ENCODE results near the gene GPR39.

The GPR39 gene

GRCh38 chr2:132646540-132647108 lies 230.0 kb downstream of the GPR39 start:
- Histone ChIP-seq H3K9me3 (ENCODE audit: severe bottlenecking) (no peaks in the 10 kb centered on the region), H3K27me3 (ENCODE audit: insufficient read depth, poor library complexity, severe bottlenecking) (no peaks in the 10 kb centered on the region), H3K4me1 (ENCODE audit: insufficient read depth, poor library complexity, severe bottlenecking) (no peaks in the 10 kb centered on the region), H3K36me3 (ENCODE audit: low read depth) (no peaks in the 10 kb centered on the region), H3K27ac (ENCODE audit: poor library complexity, severe bottlenecking) (no peak overlapping the region), H3K4me3 (ENCODE audit: severe bottlenecking) (no peak overlapping the region)
- DNase-seq (ENCODE audit: low spot score) (no peak), ATAC-seq (ENCODE audit: low read depth) (no peak)
- TF ChIP-seq, protein P1, sequence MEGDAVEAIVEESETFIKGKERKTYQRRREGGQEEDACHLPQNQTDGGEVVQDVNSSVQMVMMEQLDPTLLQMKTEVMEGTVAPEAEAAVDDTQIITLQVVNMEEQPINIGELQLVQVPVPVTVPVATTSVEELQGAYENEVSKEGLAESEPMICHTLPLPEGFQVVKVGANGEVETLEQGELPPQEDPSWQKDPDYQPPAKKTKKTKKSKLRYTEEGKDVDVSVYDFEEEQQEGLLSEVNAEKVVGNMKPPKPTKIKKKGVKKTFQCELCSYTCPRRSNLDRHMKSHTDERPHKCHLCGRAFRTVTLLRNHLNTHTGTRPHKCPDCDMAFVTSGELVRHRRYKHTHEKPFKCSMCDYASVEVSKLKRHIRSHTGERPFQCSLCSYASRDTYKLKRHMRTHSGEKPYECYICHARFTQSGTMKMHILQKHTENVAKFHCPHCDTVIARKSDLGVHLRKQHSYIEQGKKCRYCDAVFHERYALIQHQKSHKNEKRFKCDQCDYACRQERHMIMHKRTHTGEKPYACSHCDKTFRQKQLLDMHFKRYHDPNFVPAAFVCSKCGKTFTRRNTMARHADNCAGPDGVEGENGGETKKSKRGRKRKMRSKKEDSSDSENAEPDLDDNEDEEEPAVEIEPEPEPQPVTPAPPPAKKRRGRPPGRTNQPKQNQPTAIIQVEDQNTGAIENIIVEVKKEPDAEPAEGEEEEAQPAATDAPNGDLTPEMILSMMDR (IDR thresholded peaks at IDR 0.05; ENCODE audit: poor library complexity, severe bottlenecking): no peak

DNA sequence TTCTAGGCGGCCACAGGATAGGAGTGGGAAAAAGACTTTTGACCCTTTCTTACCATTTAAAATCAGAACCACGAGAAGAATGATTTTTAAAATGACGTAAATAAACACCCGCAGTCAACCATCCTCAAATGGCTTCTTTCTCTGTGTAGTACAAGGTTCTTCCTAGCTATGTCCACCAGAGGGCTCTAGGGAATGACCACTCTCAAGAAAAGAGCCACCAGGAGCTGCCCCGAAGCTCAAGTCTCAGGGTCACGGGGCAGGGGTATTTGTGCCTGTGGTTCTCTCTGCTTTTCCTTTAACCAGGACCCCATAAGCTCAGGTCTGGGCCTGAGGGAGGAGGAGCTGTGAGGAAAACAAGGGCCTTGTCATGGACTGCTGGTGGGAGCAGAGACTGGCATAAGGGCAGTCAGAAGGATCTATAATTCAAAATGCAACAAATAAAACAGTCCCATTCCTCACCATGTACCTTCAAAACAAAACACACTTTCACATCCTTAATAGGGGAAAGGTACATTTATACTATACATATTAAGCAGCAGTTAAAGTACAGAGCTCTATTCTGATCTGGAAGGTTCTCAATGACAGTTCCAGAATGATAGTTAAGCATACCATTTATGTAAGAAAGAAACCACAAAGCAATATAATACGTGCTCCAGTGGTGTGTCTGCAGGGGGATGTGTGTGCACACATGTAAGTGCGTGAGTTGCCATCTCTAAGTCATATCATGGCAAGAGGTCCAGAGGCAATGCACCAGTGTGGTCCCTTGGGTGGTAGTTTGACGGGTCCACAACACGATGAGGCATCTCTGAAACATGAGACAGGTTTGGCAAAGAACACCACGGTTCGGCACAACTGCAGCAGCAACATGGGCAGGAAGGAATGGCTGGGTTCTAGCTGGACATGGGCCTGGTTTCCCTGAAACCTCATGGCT lies 234.8 kb downstream of the GPR39 start:
- Histone ChIP-seq H3K36me3 (ENCODE audit: low read depth) (no peaks in the 10 kb centered on the region), H3K27ac (ENCODE audit: poor library complexity, severe bottlenecking) (no peak overlapping the region), H3K9me3 (ENCODE audit: severe bottlenecking) (no peaks in the 10 kb centered on the region), H3K4me1 (ENCODE audit: insufficient read depth, poor library complexity, severe bottlenecking) (no peaks in the 10 kb centered on the region), H3K27me3 (ENCODE audit: insufficient read depth, poor library complexity, severe bottlenecking) (no peaks in the 10 kb centered on the region), H3K4me3 (ENCODE audit: severe bottlenecking) (no peak overlapping the region)
- DNase-seq (ENCODE audit: low spot score): no peak
- ATAC-seq (ENCODE audit: low read depth): peak; percentile 74
- TF ChIP-seq, protein P1 (IDR thresholded peaks at IDR 0.05; ENCODE audit: poor library complexity, severe bottlenecking): peak; percentile 61

DNA sequence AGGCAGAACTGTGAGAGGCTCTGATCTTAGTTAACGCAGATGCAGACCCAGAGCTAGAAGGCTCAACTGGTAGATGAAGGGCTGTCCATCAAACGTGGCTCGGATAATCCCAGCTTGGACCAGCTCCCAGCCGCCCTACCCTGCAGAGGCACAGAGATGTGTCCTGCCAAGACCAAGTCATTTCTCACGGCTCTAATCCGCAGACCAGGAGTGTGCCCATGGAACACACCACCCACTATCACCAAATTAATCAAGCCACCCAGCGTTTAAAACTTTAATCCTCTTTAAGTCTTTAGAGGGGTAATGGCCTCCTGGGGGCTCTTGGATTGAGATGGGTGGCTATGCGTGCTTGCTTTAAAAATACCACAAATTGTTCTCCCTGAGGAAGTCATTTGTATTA lies 235.9 kb downstream of the GPR39 start:
- H3K4me1 ChIP-seq (ENCODE audit: insufficient read depth, poor library complexity, severe bottlenecking): no peaks in the 10 kb centered on the region
- no peak overlapping the region for H3K27ac ChIP-seq (ENCODE audit: poor library complexity, severe bottlenecking)
- ATAC-seq (ENCODE audit: low read depth) (no peak), DNase-seq (ENCODE audit: low spot score) (no peak)
- H3K9me3 ChIP-seq (ENCODE audit: severe bottlenecking): no peaks in the 10 kb centered on the region
- no peak overlapping the region for H3K4me3 ChIP-seq (ENCODE audit: severe bottlenecking)
- H3K27me3 ChIP-seq (ENCODE audit: insufficient read depth, poor library complexity, severe bottlenecking): no peaks in the 10 kb centered on the region
- H3K36me3 ChIP-seq (ENCODE audit: low read depth): no peaks in the 10 kb centered on the region
- TF ChIP-seq, protein P1 (IDR thresholded peaks at IDR 0.05; ENCODE audit: poor library complexity, severe bottlenecking): no peak

DNA sequence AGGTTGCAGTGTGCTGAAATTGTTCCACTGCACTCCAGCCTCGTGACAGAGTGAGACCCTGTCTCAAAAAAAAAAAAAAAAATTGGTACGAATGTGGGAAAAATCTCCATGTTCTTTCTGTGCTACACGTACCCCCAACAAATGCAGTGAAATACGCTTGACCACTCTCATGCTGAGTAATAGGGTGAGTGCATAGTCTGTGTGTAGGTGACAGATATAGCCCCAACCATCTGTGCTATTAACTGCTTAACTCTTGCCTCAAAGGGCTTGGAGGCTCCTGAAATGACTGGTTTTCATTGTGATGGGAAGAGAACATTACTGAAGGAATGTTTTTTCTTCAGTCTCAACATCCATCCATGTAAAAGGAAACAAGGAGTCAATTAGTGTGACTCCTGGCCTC lies 237.7 kb downstream of the GPR39 start:
- no peak overlapping the region for H3K27ac ChIP-seq (ENCODE audit: poor library complexity, severe bottlenecking)
- no peaks in the 10 kb centered on the region for H3K36me3 ChIP-seq (ENCODE audit: low read depth)
- no peaks in the 10 kb centered on the region for H3K9me3 ChIP-seq (ENCODE audit: severe bottlenecking)
- H3K27me3 ChIP-seq (ENCODE audit: insufficient read depth, poor library complexity, severe bottlenecking): no peaks in the 10 kb centered on the region
- no peak for ATAC-seq (ENCODE audit: low read depth)
- TF ChIP-seq, protein P1 (IDR thresholded peaks at IDR 0.05; ENCODE audit: poor library complexity, severe bottlenecking): no peak
- DNase-seq (ENCODE audit: low spot score): no peak
- H3K4me1 ChIP-seq (ENCODE audit: insufficient read depth, poor library complexity, severe bottlenecking): no peaks in the 10 kb centered on the region
- H3K4me3 ChIP-seq (ENCODE audit: severe bottlenecking): no peak overlapping the region

DNA sequence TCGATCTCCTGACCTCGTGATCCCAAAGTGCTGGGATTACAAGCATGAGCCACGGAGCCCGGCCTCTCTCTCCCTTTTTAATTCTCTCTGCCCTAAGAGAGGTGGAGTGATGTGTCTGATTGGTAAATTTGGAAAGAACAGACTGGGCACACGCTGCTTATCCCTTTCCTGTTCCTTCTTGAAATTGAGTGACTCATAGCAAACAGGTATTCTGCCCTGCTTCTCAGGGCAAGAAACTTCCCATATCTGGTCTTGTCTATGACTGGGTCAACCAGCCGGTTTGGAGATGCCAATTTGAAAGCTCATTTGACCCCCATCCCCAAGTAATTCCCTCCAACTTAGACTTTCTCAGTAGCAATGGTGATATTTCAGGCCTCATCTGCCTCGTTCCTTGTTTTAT lies 238.4 kb downstream of the GPR39 start:
- Histone ChIP-seq H3K4me1 (ENCODE audit: insufficient read depth, poor library complexity, severe bottlenecking) (no peaks in the 10 kb centered on the region), H3K36me3 (ENCODE audit: low read depth) (no peaks in the 10 kb centered on the region), H3K27ac (ENCODE audit: poor library complexity, severe bottlenecking) (no peak overlapping the region), H3K27me3 (ENCODE audit: insufficient read depth, poor library complexity, severe bottlenecking) (no peaks in the 10 kb centered on the region), H3K9me3 (ENCODE audit: severe bottlenecking) (no peaks in the 10 kb centered on the region), H3K4me3 (ENCODE audit: severe bottlenecking) (no peak overlapping the region)
- TF ChIP-seq, protein P1 (IDR thresholded peaks at IDR 0.05; ENCODE audit: poor library complexity, severe bottlenecking): no peak
- peak; percentile 62 for ATAC-seq (ENCODE audit: low read depth)
- no peak for DNase-seq (ENCODE audit: low spot score)
